Progenitor cell of endocrine pancreas (in vitro differentiated cells): Measurements from ENCODE around the gene GNAZ. TPM values are rescaled to one million over a fixed set of nuclear protein-coding genes. Genes with fewer than 3 reads are reported as not detected.
A peak's percentile ranks its signal among the peaks of the same experiment; 100 is the strongest.

ENCODE experiments used
- DNase-seq: peaks from one replicate; pipeline ENCODE4 v3.0.0; 2021; ENCODE audit warnings: low spot score; ENCODE audit not compliant: unreplicated experiment
- H3K27ac Mint-ChIP-seq: 2 replicates; pipeline ENCODE4 v1.8.0; 2021; ENCODE audit warnings: mild to moderate bottlenecking, moderate library complexity, mixed read lengths
- H3K27me3 Mint-ChIP-seq: 2 replicates; pipeline ENCODE4 v1.8.0; 2021; ENCODE audit warnings: mixed read lengths
- H3K36me3 Mint-ChIP-seq: 2 replicates; pipeline ENCODE4 v1.8.0; 2022; ENCODE audit warnings: mixed read lengths; ENCODE audit not compliant: insufficient read depth
- H3K4me1 Mint-ChIP-seq: 2 replicates; pipeline ENCODE4 v1.8.0; 2021; ENCODE audit warnings: low read depth, mixed read lengths
- H3K4me3 Mint-ChIP-seq: 2 replicates; pipeline ENCODE4 v1.8.0; 2021; ENCODE audit warnings: low read depth, mild to moderate bottlenecking, moderate library complexity, mixed read lengths
- H3K9me3 Mint-ChIP-seq: 2 replicates; pipeline ENCODE4 v1.8.0; 2021; ENCODE audit warnings: low read depth, mixed read lengths
- total RNA-seq: library from RNA; stranded (reverse); gene quantifications from 2 replicates; pipeline ENCODE4 v1.2.1, GENCODE V29; 2021
- TF ChIP-seq, protein P1 (sequence below): fragments of 200-600 bp; sonication (generic); IDR thresholded peaks from one replicate; pipeline ENCODE4 v1.5.0; 2021; ENCODE audit warnings: antibody characterized with exemption, mild to moderate bottlenecking; ENCODE audit not compliant: unreplicated experiment

The GNAZ gene
- total RNA-seq, 1 donor from 2014 or later, result 19.2 TPM

DNA sequence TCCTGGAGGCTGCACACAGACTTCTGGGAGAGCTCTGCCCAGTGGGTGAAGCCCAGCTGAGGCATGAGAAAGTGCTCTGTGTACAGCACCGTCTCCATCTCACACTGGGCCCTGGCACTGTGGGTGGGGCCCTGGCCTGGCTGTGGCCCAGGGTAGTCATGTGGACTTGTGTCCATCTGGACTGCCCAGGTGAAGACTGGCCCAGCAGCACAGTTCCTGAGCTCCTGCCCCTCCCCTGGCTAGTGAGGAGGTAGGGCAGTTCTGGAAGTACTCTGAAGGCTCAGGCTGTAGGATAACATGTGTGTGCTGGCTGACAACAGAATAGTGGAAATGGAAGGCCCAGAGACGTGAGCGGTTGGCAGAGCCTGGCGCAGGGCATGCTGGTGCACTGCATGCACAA lies 36.0 kb downstream of the GNAZ start:
- Mint-ChIP-seq H3K36me3 (peaks cover 5% of the 10 kb centered on the region), H3K4me3 (no peak overlapping the region), H3K27me3 (no peaks in the 10 kb centered on the region), H3K27ac (peak overlapping the region; percentile 78), H3K4me1 (peaks cover 11% of the 10 kb centered on the region), H3K9me3 (no peaks in the 10 kb centered on the region)
- no peak for DNase-seq
- TF ChIP-seq, protein P1, sequence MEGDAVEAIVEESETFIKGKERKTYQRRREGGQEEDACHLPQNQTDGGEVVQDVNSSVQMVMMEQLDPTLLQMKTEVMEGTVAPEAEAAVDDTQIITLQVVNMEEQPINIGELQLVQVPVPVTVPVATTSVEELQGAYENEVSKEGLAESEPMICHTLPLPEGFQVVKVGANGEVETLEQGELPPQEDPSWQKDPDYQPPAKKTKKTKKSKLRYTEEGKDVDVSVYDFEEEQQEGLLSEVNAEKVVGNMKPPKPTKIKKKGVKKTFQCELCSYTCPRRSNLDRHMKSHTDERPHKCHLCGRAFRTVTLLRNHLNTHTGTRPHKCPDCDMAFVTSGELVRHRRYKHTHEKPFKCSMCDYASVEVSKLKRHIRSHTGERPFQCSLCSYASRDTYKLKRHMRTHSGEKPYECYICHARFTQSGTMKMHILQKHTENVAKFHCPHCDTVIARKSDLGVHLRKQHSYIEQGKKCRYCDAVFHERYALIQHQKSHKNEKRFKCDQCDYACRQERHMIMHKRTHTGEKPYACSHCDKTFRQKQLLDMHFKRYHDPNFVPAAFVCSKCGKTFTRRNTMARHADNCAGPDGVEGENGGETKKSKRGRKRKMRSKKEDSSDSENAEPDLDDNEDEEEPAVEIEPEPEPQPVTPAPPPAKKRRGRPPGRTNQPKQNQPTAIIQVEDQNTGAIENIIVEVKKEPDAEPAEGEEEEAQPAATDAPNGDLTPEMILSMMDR, result no peak

DNA sequence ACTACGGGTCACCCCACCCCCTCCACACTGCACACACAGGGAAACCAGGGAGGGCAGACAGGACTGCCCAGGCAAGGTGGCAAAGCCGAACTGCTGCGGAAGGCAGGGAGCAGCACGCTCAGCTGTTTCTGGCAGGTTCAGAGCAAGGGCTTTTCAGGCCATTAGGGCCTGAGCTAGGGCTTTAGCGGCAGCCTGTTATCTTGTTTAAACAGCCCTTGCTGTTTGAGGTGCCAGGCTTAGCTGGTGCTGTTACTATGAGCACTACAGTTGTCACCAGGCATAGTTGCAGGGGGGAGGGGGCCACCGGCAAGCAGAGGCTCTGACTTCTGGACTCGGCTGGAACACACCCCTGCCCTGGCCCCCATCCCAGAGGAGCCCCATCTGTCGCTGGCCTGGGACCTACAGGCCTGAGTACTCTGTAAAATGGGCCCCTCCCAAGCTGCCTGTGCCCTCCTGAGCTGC lies 36.6 kb downstream of the GNAZ start:
- Mint-ChIP-seq H3K9me3 (no peaks in the 10 kb centered on the region), H3K27ac (no peak overlapping the region), H3K36me3 (peaks cover 5% of the 10 kb centered on the region), H3K4me3 (no peak overlapping the region), H3K4me1 (peaks cover 11% of the 10 kb centered on the region), H3K27me3 (no peaks in the 10 kb centered on the region)
- no peak for DNase-seq
- TF ChIP-seq, protein P1, result no peak

DNA sequence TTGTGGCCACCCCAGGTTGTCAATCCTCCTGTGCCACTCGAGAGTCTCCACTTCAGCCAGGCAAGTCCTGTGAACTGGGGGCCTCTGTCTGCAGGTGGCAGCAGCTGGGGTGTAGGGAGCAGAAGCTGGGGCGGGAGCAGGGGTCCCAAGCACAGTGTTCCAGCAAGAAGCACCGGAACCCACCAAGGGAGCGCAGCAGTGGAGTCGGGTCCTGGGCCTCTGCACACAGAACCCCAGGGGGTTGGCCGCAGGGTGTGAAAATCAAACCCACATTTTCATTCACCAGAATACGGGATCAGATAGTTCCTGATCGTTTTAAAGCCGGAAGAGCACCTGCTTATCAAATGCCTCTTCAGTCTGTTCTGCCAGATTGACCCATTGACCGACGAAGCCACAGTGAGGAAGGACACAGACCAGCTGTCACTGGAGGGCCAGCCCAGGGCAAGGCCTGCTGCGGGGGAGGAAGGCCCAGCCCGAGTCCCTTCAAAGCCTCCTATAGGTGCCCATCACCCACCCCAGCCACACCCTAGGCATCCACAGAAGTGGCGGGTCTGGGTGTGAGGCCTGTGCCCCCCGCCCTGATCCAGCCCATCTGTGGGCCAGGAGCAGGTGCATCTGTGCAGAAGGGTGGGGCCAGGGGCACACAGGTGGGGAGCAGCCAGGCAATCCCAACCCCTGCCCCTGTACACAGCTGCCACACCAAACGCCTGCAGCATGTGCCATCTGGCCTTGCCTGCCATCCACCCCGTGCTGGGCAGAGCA lies 37.3 kb downstream of the GNAZ start:
- no peaks in the 10 kb centered on the region for H3K9me3 Mint-ChIP-seq
- H3K4me1 Mint-ChIP-seq, result peaks cover 11% of the 10 kb centered on the region
- DNase-seq, result no peak
- TF ChIP-seq, protein P1, result no peak
- H3K27ac Mint-ChIP-seq, result no peak overlapping the region
- H3K36me3 Mint-ChIP-seq, result peaks cover 5% of the 10 kb centered on the region
- no peak overlapping the region for H3K4me3 Mint-ChIP-seq
- no peaks in the 10 kb centered on the region for H3K27me3 Mint-ChIP-seq

DNA sequence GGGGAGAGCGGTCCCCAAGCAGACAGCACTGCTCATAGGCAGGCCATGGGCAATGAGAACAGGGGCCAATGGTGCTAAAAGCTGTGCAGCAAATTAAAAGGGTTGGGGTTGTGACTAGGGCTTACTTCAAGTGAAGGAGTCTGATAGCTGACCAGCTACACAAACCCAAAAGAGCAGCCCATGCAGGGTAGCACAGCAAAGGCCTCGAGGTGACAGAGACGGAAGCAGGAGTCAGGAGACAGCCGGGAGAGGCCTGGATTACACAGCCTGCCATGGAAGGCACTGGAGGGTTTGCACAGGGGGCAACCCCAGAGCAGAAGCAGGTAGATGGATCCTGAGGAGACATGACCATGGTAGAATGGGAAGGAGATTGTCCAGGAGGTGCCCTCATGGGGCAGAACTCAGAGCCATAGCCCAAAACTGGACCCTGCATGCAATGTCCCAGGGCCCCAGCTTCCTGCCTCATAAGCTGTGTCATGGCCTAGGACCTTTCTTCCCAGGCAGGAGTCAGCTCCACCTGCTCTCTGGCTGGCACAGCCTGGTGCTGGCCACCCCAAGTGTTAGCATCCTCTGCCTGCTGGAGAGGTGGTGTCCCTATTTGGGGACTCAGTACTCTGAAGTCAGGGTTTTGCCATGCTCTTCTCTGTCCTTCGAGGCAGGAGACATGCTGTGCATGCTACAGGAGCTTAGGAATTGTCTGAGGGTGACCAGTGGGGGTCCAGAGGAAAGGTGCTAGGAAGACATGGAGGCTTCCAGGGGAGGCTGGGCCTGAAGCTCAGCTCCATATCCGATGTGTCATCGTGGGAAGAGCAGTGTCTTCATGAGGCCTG lies 38.1 kb downstream of the GNAZ start:
- Mint-ChIP-seq H3K36me3 (peaks cover 5% of the 10 kb centered on the region), H3K9me3 (no peaks in the 10 kb centered on the region), H3K4me1 (peaks cover 11% of the 10 kb centered on the region), H3K27ac (peak overlapping the region; percentile 45), H3K4me3 (no peak overlapping the region), H3K27me3 (no peaks in the 10 kb centered on the region)
- TF ChIP-seq, protein P1, result no peak
- no peak for DNase-seq

DNA sequence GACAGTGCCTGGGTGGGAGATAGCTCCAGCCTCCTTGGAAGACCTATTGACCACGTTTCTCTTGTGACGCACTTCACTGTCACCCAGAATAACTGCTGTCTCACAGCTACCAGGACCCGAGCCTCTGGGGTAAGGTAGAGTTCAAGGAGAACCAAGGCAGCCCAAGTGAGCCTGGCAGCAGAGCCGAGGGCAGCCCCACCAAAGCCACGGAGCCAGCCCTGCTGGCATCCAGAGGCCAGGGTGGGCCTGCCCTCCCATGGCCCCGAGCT lies 38.7 kb downstream of the GNAZ start:
- Mint-ChIP-seq H3K4me1 (peaks cover 11% of the 10 kb centered on the region), H3K27ac (no peak overlapping the region), H3K4me3 (no peak overlapping the region), H3K27me3 (no peaks in the 10 kb centered on the region), H3K9me3 (no peaks in the 10 kb centered on the region), H3K36me3 (peaks cover 4% of the 10 kb centered on the region)
- no peak for DNase-seq
- TF ChIP-seq, protein P1, result no peak
